GM12801 (cell line): ENCODE measurements around the gene E4F1.

Source experiments
- CTCF ChIP-seq: IDR thresholded peaks from one replicate; pipeline ENCODE4 v1.5.1; 2011; ENCODE audit warnings: control low read depth; ENCODE audit not compliant: insufficient read length; ENCODE audit errors: extremely low read depth

The E4F1 gene

GRCh38 chr16:2244301-2244700 is 20.9 kb downstream of the E4F1 start:
- no peak for TF ChIP-seq CTCF

- no peak for TF ChIP-seq CTCF
These were observed 21.8 kb downstream of the E4F1 start for GRCh38 chr16:2244926-2245795.

GRCh38 chr16:2246301-2246885 is 23.0 kb downstream of the E4F1 start:
- TF ChIP-seq CTCF = no peak

GRCh38 chr16:2250652-2251295 is 27.4 kb downstream of the E4F1 start:
- no peak for TF ChIP-seq CTCF

- TF ChIP-seq CTCF = no peak
These were observed 28.1 kb downstream of the E4F1 start, which contains the start of gene ECI1 for GRCh38 chr16:2251296-2252111. Gene ECI1 (minus strand): TSS chr16:2251587. CDS start chr16:2251566, 21 bp downstream.

- TF ChIP-seq CTCF = no peak
These were observed 29.4 kb downstream of the E4F1 start for GRCh38 chr16:2252806-2253148.

GRCh38 chr16:2253293-2253692 is 29.9 kb downstream of the E4F1 start:
- TF ChIP-seq CTCF = no peak
